ENCODE measurements around the gene SLC16A3.
A peak's percentile ranks its signal among the peaks of the same experiment; 100 is the strongest.

The SLC16A3 gene

GRCh38 chr17:82236142-82236971 lies 7.5 kb downstream of the SLC16A3 start:
- ChIA-PET POLR2A (interaction anchor here (0.6 to 2.5 kb wide), 10 partner anchors 9 to 294 kb away, joined by 3 to 13 read pairs (median 3); partner anchors contain the start of gene DCXR), CTCF (interaction anchor here (0.6 to 3.1 kb wide), 38 partner anchors 8 to 206 kb away, joined by 3 to 27 read pairs (median 4); partner anchors contain the start of gene CD7)
- H3K27ac ChIP-seq (ENCODE audit: extremely low read depth, low read depth, low read length), result no peak overlapping the region; the same call in 1 of the 2 replicates
- peaks cover 15% of the 10 kb centered on the region for H3K4me1 ChIP-seq (ENCODE audit: control insufficient read depth, insufficient read depth, low read length)
- H3K4me3 ChIP-seq (ENCODE audit: low read depth, low read length), result no peak overlapping the region
- no peaks in the 10 kb centered on the region for H3K9me3 ChIP-seq (ENCODE audit: control insufficient read depth, insufficient read depth, low read depth, low read length)
- H3K36me3 ChIP-seq (ENCODE audit: control insufficient read depth in 2 of 2, insufficient read depth in 1 of 2, low read length in 2 of 2), result peaks cover 0 to 21% of the 10 kb centered on the region in 2 experiments; a peak in 1 of 3 replicates
- TF ChIP-seq ZNF768 (tag by site-specific recombination; IDR thresholded peaks at IDR 0.05), result no peak
- TF ChIP-seq ZNF660 (tag by site-specific recombination; IDR thresholded peaks at IDR 0.05), result peak; percentile 87
- peak; percentile 99 for TF ChIP-seq ZIC2 (tag by site-specific recombination; IDR thresholded peaks at IDR 0.05)
- TF ChIP-seq ZBTB6 (tag by site-specific recombination; IDR thresholded peaks at IDR 0.05), result peak; percentile 76
- TF ChIP-seq ZFHX2 (tag by site-specific recombination; conservative IDR thresholded peaks at IDR 0.05), result peak; percentile 92
- no peak for TF ChIP-seq WT1 (tag by site-specific recombination; IDR thresholded peaks at IDR 0.05)
- no peak for TF ChIP-seq MEIS1 (CRISPR knock-in tag; IDR thresholded peaks at IDR 0.05; ENCODE audit: borderline replicate concordance)
- TF ChIP-seq, protein P1, sequence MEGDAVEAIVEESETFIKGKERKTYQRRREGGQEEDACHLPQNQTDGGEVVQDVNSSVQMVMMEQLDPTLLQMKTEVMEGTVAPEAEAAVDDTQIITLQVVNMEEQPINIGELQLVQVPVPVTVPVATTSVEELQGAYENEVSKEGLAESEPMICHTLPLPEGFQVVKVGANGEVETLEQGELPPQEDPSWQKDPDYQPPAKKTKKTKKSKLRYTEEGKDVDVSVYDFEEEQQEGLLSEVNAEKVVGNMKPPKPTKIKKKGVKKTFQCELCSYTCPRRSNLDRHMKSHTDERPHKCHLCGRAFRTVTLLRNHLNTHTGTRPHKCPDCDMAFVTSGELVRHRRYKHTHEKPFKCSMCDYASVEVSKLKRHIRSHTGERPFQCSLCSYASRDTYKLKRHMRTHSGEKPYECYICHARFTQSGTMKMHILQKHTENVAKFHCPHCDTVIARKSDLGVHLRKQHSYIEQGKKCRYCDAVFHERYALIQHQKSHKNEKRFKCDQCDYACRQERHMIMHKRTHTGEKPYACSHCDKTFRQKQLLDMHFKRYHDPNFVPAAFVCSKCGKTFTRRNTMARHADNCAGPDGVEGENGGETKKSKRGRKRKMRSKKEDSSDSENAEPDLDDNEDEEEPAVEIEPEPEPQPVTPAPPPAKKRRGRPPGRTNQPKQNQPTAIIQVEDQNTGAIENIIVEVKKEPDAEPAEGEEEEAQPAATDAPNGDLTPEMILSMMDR (tag by site-specific recombination; IDR thresholded peaks at IDR 0.05), result peak; percentile 89
- no peak for TF ChIP-seq KLF10 (tag by site-specific recombination; IDR thresholded peaks at IDR 0.05)
- peak; percentile 77 for TF ChIP-seq ZNF654 (tag by site-specific recombination; IDR thresholded peaks at IDR 0.05; ENCODE audit: low read depth)
- TF ChIP-seq ZNF596 (tag by site-specific recombination; IDR thresholded peaks at IDR 0.05), result 0 out of 2 replicates have a peak, but pooled peaks have one; percentile 11
- TF ChIP-seq SP3 (tag by site-specific recombination; IDR thresholded peaks at IDR 0.05), result no peak
- peak; percentile 98 for TF ChIP-seq GLIS2 (tag by site-specific recombination; IDR thresholded peaks at IDR 0.05)
- TF ChIP-seq SP7 (tag by site-specific recombination; IDR thresholded peaks at IDR 0.05), result peak; percentile 32; the same call in 1 of the 2 replicates
- TF ChIP-seq ZNF544 (tag by site-specific recombination; IDR thresholded peaks at IDR 0.05), result no peak
- no peak for TF ChIP-seq ZNF394 (tag by site-specific recombination; IDR thresholded peaks at IDR 0.05; ENCODE audit: borderline replicate concordance)
- TF ChIP-seq, protein P2, sequence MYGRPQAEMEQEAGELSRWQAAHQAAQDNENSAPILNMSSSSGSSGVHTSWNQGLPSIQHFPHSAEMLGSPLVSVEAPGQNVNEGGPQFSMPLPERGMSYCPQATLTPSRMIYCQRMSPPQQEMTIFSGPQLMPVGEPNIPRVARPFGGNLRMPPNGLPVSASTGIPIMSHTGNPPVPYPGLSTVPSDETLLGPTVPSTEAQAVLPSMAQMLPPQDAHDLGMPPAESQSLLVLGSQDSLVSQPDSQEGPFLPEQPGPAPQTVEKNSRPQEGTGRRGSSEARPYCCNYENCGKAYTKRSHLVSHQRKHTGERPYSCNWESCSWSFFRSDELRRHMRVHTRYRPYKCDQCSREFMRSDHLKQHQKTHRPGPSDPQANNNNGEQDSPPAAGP (tag by site-specific recombination; IDR thresholded peaks at IDR 0.05), result 0 out of 2 replicates have a peak, but pooled peaks have one; percentile 32
- peak; percentile 43; the same call in 1 of the 2 replicates for TF ChIP-seq ZNF76 (tag by site-specific recombination; IDR thresholded peaks at IDR 0.05; ENCODE audit: borderline replicate concordance, low read depth)
- TF ChIP-seq KLF1 (tag by site-specific recombination; IDR thresholded peaks at IDR 0.05), result peak; percentile 10; the same call in 1 of the 2 replicates
- no peak for TF ChIP-seq ZNF677 (tag by site-specific recombination; IDR thresholded peaks at IDR 0.05)
- 0 out of 2 replicates have a peak, but pooled peaks have one; percentile 34 for TF ChIP-seq REST (tag by site-specific recombination; IDR thresholded peaks at IDR 0.05)
- TF ChIP-seq ZEB2 (tag by site-specific recombination; IDR thresholded peaks at IDR 0.05), result peak; percentile 40; the same call in 1 of the 2 replicates
- no peak for TF ChIP-seq ZNF274 (IDR thresholded peaks at IDR 0.05; ENCODE audit: low read length)
- TF ChIP-seq ZNF274 (tag by site-specific recombination; IDR thresholded peaks at IDR 0.05; ENCODE audit: borderline replicate concordance), result no peak
- TF ChIP-seq ZNF747 (tag by site-specific recombination; IDR thresholded peaks at IDR 0.05), result no peak
- TF ChIP-seq ZFP37 (tag by site-specific recombination; IDR thresholded peaks at IDR 0.05), result no peak
- TF ChIP-seq, protein P3, sequence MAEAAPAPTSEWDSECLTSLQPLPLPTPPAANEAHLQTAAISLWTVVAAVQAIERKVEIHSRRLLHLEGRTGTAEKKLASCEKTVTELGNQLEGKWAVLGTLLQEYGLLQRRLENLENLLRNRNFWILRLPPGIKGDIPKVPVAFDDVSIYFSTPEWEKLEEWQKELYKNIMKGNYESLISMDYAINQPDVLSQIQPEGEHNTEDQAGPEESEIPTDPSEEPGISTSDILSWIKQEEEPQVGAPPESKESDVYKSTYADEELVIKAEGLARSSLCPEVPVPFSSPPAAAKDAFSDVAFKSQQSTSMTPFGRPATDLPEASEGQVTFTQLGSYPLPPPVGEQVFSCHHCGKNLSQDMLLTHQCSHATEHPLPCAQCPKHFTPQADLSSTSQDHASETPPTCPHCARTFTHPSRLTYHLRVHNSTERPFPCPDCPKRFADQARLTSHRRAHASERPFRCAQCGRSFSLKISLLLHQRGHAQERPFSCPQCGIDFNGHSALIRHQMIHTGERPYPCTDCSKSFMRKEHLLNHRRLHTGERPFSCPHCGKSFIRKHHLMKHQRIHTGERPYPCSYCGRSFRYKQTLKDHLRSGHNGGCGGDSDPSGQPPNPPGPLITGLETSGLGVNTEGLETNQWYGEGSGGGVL (tag by site-specific recombination; IDR thresholded peaks at IDR 0.05), result peak; percentile 94
- 0 out of 2 replicates have a peak, but pooled peaks have one; percentile 23 for TF ChIP-seq ZNF391 (tag by site-specific recombination; IDR thresholded peaks at IDR 0.05; ENCODE audit: borderline replicate concordance, low read depth)

All from HEK293 (cell line).